NCI-H1436 (cell line): ENCODE measurements around the gene NHLRC2.
A peak's percentile ranks its signal among the peaks of the same experiment; 100 is the strongest.
"Not testable (repeated sequence)": the region's sequence is repeated elsewhere in the genome, so short reads cannot be mapped to it uniquely, and the experiment has no call there.

ENCODE experiments used
- DNase-seq: peaks from one replicate; lab custom pipeline; 2025; lab: John Stamatoyannopoulos, UW

The NHLRC2 gene, protein sequence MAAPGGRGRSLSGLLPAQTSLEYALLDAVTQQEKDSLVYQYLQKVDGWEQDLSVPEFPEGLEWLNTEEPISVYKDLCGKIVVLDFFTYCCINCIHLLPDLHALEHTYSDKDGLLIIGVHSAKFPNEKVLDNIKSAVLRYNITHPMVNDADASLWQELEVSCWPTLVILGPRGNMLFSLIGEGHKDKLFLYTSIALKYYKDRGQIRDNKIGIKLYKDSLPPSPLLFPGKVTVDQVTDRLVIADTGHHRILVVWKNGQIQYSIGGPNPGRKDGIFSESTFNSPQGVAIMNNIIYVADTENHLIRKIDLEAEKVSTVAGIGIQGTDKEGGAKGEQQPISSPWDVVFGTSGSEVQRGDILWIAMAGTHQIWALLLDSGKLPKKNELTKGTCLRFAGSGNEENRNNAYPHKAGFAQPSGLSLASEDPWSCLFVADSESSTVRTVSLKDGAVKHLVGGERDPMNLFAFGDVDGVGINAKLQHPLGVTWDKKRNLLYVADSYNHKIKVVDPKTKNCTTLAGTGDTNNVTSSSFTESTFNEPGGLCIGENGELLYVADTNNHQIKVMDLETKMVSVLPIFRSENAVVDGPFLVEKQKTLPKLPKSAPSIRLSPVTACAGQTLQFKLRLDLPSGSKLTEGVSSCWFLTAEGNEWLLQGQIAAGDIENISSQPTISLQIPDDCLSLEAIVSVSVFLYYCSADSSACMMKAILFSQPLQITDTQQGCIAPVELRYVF

DNA sequence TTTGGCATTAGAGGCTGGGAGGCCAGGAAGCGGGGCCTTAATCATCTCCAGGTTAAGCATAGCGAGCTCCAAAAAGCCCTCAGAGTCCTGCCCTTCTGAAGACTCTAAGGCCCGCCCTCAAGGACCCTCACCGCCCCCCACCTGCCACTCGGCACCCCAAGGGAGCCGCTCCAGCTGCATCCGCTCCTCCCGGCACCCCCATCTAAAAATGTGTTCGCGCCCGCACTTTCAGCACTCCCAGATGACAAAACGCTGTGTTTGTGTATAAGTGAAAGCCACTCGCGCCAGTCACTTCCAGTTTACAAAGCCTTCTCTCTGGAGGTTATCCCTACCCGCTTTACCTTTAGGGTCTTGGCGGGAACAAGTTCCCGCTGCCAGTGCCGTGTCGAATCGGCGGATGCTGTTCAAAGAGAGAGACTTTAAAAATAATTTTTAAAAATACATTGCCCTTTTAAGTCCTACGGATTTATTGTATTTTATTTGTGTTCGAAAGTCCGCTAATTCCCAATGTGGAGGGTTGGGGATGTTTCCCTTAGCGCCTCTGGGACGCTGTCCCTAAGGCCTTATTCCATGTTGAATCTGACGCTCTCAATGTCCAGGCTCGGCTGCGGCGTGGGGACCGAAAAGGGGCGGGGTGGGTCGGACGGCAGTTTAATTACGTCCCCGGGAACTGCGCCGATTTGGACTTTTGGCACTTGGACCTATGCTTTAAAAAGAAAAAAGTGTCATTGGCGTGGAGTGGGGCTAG, at the start of gene NHLRC2, which contains the start of gene DCLRE1A:
Gene NHLRC2 (plus strand): TSS at position 649 of the 748 bp plus-strand sequence. CDS start 212 bp downstream, outside the sequence.
Gene DCLRE1A (minus strand): TSS at position 70 of the 748 bp plus-strand sequence. CDS start 900 bp downstream, outside the sequence.
- peak; percentile 83 for DNase-seq

DNA sequence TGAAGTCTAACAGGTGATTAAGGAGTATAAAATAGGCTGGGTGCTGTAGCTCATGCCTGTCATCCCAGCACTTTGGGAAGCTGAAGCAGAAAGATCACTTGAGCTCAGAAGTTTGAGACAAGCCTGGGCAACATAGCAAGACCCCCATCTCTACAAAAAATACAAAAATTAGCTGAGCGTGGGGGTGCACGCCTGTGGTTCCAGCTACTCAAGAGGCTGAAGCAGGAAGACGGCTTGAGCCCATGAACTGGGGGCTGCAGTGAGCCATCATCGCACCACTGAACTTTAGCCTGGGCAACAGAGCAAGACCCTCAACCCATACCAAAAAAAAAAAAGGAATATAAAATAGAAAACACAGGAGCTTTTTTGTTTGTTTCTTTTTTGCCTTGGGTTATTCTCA, 48.0 kb upstream of the NHLRC2 start:
- no peak for DNase-seq

DNA sequence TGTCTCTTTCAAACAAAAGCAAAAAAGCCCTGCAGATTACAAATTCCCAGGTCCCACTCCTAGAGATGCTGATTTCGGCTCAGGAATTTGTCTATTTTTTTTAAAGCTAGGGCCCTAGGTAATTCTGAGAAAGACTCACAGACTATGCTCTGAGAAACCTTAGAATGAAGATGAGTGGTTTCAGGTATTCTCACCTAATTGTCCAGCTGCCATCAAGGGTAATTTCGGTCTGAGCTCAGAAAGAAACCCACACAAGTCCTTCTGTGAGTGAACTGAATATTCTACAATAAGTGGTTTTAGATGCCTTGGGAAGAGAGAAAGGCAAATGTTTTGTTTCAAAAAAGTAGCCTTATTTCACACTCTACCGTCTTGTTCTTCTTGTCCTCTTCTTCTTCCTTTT, 46.3 kb upstream of the NHLRC2 start:
- DNase-seq, result no peak

DNA sequence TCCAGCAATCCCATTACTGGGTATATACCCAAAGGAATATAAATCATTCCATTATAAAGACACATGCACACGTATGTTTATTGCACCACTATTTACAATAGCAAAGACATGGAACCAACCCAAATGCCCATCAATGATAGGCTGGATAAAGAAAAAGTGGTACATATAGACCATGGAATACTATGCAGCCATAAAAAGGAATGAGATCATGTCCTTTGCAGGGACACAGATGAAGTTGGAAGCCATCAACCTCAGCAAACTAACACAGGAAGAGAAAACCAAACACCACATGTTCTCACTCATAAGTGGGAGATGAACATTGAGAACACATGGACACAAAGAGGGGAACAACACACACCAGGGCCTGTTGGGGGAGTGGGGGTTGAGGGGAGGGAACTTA, 39.8 kb upstream of the NHLRC2 start:
- not testable (repeated sequence) for DNase-seq

DNA sequence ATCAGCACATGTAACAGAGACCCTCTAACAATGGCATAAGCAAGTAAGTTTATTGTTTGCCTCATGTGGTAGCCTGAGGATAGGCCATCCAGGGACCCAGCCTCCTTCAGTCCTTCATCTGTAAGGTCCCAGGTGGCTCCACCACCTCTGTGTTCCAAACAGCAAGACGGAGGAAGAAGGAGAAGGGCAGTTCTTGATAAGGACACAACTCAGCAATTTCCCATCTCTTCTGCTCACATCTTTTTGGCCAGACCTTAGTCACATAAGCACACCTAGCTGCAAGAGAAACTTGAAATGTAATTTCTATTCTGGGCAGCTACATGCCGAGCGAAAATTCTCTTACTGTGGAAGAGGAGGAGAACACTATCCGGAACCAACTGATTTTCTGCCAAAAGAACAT, 34.5 kb upstream of the NHLRC2 start:
- no peak for DNase-seq

DNA sequence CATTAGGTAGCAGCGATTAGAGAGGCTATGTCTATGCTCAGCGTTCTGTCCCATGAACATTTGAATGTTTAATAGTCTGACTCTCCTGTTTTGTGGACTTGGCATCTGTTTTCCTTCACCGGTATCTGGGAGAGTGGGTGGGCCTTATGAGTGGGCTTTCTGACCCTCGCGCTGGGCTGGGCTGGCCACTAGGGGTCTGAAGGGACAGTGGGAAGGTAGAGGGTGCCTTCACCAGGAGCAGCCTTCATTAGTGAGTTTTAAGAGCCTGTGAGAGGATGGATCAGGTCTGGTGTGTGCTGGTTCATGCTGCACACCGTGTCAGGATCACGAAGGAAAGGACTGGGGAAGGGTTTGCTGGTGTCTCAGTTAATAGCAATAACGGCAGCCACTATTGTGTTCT, 34.0 kb upstream of the NHLRC2 start:
- no peak for DNase-seq

DNA sequence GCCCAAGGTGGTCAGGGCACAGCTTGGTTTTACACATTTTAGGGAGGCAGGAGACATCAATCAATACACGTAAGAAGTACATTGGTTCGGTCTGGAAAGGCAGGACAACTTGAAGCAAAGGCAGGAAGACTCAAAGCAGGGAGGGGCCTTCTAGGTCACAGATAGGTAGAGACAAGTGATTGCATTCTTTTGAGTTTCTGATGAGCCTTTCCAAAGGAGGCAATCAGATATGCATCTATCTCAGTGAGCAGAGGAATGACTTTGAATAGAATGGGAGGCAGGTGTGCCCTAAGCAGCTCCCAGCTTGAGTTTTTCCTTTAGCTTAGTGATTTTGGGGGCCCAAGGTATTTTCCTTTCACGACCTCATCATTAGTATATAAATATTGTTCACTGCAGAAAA, 33.2 kb upstream of the NHLRC2 start:
- DNase-seq, result not testable (repeated sequence)

DNA sequence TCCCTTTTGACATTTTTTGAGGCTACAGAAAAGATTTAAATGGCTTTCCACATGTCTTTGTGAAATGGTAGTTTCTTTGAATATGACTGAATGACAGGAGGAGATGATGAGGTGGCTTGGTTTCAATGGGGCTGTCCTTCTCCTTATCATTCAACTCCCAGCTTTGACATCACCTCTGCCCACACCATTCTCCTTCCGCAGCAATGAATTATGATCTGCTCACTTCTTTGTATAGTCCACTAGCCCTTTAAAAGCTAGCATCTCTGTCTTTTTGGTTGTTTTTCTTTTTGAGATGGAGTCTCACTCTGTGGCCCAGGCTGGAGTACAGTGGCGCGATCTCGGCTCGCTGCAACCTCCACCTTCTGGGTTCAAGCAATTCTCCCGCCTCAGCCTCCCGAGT, 32.3 kb upstream of the NHLRC2 start:
- DNase-seq, result no peak

DNA sequence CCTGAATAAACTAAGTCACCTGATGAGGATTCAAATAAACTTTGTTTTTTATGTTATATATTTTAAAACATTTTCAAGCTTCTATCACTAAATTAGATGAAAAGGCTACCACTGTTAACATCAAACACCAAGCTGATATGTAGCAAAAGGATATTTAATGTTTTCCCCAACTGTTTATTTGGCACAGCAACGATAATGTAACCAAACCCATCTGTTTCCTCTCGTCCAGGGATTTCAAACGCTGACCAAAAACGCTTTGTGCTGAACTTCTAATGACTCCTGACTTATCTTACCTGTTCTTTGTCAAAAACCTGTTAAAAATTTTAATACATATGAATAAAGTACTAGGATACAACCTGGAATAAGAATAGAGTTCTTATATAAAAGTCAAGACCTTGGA, 31.1 kb upstream of the NHLRC2 start:
- DNase-seq, result no peak

DNA sequence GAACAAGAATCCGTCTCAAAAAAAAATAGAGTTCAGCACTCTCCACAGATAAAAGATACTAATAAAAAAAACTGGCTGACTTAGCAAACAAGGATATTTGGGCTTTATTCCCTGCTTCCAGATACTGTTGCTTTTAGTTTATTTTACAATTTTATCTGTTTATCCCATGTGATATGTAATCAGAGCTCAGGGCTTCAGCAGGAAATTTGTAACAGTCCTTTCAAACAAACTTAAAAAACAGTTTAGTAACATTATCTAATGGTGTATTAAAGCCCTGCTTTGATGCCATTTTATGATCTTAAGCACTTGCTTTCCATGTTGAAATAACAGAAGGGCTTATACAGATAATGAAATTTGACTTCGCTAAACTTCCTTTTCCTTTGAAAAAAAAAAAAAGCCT, 28.7 kb upstream of the NHLRC2 start:
- DNase-seq, result no peak

DNA sequence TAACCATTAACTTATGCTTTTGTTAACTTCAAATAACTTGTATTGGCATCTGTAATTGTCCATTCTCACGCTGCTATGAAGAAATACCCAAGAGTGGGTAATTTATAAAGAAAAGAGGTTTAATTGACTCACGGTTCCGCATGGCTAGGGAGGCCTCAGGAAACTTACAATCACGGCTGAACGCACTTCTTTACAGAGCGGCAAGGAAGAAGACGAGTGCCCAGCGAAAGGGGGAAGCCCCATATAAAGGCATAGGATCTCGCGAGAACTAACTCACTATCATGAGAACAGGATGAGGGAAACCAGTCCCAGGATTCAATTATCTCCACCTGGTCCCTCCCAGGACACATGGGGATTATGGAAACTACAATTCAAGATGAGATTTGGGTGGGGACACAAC, 25.9 kb upstream of the NHLRC2 start:
- not testable (repeated sequence) for DNase-seq

DNA sequence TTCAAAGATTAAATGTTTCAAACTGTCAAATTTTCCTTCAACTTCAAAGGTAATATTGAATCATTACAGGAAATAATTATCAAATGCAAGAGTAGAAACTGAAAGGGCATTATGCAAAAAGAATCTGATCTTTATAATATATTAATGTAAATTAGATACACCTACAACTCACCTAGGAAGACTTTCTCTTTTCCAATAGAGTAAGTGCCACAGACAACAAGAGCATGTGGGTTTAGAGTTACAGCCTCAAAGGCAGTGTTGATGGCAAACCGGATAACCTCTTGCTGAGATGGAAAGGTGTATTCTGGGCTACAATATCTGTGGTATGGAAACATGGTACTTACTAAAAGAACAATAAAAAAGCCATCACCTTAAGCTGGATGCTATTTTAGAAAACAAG, 12.3 kb upstream of the NHLRC2 start:
- no peak for DNase-seq

DNA sequence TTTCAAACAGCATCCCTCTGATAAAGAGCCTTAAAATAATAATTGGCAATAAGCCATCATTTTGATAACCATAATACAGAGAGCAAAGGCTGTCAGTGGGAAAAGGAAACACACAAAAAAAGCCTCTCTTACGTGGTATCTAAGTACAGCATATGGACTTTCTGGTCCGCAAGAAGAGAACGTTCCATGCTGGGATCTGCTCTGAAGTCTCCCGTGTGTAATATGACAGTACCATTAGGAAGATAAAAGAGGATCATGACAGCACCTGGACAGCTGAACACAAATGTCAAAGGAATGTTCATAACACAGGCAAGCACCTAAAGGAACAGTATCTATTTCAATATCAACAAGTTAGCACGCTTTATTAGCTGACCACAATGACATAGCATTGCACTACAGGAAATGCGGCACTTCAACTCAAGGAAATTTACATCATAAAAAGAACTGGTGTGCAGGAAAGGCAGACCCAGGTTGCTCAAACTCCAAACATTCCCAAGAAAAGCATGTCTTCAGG, 10.4 kb upstream of the NHLRC2 start:
- no peak for DNase-seq

DNA sequence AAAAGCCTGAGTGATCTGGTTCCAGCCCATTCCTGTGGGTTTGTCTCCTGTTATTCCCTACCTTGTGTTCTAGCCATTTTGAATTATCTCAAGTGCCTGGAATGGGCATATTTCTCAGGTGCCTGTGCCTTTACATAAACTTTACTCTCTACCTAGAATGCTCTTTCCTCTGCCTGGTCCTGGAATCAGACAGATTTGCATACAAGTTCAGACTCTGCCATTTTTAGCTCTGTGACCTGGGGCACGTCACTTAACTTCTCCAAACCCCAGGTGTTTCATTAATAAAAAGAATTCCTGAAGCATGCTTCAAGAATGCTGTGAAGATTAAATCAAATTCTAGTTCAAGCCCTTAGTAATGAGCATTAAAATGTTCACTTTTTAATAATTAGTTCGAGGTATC, 8.4 kb upstream of the NHLRC2 start:
- no peak for DNase-seq

DNA sequence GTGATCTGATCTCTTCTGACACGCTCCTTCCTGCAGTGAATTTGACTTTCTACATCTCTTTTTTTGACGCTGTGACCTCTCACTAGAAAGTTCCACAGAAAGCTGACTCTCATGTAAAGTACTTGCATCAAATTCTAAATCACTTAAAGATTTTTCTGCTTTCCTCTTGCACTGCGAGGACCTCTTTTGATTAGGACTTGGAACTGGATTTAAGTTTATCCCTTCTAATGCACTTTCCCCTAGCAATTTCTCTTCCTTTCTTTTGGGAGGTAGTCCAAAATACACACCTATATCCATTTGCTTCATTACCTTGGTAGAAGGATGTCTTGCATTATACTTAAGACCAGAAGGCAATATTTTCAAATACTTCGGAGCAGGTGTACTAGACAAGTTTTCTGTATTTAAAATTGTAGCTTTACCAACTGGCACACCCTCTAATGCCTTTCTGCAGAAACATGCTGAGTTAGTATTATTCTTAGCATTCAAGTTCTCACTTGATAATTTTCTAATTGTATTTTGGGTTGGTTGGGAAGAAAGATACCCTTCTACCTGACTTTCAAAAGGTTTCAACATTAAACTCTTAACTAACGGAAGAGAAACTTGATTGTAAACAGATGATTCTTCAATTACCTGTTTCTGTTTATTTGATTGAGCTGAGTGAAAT, 5.2 kb upstream of the NHLRC2 start:
- no peak for DNase-seq

DNA sequence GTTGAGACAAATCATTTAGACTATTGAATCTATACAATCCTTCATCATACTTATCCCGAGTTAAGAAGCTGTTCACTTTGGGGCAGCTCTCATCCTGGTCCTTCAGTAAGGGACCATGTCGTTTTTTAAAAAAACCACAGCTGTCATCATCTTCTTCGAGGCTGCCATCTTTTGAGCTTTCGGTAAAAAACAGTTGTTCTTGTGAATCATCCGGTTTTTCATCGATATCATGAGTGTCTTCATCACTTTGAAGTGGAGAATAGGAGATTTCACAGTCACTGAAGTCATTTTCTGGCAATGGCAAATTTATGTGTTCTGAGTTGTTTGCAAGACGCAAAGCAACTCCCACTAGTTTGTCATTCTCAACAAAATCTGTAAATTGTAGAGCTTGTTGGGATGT, 4.5 kb upstream of the NHLRC2 start:
- no peak for DNase-seq

DNA sequence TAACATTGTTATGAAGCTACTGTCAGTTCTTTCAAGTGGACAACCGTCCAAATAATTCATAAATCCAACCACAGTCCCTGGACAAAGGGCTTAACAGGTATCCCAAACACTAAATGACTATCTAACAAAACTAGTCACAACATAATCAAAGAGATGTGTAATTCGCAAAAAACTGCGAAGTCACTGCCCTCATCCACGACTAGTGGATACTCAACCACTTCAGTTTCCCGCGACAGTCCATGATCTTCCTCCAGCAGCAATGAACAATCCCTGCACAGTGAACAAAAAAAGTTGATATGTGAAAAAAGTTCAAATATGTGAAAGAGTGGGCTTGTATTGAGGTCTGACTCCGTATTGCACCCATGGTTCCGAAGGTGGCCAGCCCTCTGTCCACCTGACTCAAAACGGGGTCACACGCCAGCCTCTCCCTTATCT, 866 bp upstream of the NHLRC2 start:
- no peak for DNase-seq

DNA sequence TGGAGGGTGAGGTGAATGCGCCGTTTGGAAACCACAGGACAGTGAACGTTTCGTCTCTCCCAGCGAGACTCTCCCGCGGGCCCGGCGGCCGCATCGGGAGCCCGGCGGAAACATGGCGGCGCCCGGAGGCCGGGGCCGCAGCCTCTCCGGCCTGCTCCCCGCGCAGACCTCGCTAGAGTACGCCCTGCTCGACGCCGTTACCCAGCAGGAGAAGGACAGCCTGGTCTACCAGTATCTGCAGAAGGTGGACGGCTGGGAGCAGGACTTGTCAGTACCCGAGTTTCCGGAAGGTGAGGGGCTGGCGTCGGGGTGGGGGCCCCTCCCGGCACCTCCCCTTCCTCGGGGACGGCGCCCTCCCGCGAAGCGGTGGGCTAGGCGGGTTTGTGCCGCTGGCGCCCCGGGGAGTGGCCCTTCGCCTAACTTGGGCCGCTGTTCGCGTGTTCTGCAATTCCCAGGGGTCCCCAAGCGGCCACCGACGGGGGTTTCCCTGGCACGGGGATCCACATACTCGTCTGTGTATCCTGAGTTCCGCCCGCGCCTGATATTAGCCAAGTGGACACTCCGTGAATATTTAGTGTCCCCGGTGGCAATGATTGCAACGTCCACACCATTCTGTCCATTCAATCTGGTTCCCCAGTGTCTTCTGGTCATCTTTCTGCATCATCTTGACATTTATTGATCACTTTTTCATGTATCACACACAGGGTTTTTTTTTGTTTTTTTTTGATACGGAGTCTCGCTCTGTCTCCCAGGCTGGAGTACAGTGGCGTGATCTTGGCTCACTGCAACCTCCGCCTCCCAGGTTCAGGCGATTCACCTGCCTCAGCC, 514 bp downstream of the NHLRC2 start:
- peak; percentile 48 for DNase-seq

DNA sequence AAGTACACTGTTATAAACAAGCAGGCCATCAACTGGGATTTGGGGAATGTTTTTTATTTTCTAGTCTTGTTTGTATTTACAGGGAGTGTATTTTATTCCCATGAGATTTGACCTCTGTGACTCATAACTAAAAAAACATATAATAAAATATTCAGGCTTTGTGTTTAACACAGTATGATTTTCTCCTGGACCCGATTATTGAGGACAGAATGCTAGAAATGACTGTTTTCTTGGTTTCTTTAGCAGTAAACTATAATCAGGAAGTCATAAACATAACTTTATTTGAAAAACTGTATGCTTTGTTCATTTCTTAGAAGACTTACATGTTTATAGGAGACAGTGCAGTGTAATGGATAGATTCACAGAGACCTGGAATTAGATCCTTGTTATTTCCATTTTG, 2.1 kb downstream of the NHLRC2 start:
- DNase-seq, result no peak

DNA sequence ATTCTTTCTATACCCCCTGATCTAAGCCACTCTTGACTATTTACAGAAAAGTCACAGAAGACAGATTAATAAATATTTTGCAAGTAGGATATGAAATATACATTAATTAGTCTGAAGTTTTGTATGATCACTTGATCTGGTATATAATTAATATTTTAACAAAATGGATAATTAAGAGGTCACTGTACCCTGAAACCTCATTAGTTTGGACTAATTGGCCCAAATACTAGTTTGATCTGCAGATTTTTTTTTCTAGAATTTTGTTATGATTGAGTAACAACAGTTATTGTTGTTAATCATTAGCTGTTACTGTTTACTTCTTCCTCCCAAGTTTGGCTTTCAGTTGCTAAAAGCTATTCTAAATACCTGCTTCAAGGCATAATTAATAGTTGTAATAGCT, 2.7 kb downstream of the NHLRC2 start:
- DNase-seq, result no peak

DNA sequence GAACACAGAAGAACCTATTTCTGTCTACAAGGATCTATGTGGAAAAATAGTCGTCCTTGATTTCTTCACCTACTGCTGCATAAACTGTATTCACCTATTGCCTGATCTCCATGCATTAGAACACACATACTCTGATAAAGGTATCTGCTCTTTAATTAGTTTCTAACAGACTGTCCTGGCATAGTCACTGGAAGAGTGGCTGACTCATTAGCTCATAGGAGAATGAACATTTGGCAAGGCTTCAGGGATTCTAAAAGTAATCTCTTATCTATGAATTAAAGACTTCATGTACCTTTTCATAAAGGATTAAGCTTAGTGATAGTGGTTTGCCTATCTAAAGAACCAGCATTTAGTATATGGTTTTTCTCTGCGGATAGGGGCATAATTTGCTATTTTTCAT, 4.1 kb downstream of the NHLRC2 start:
- DNase-seq, result no peak
